WTC11 (cell line): ENCODE data around the gene C12orf43. TPM values are rescaled to one million over a fixed set of nuclear protein-coding genes. Genes with fewer than 3 reads are reported as not detected.

Experiments
- ATAC-seq: fragments of 200-7000 bp; cut with Tn5 transposase; 2 replicates; pipeline ENCODE4 v1.10.0; 2021; ENCODE audit warnings: mild to moderate bottlenecking, moderate library complexity
- Bru-seq: library from RNA; stranded (reverse); fragments of 400-500 nt; gene quantifications from one replicate; lab custom pipeline; 2021; lab: Mats Ljungman, UMichigan
- CTCF ChIA-PET: fragments of 300-600 bp; sonication (Branson Sonifier 250); formaldehyde crosslinking; loops from one replicate; lab custom pipeline; 2021; ENCODE audit warnings: antibody characterized with exemption; lab: Charles Lee
- POLR2A ChIA-PET: fragments of 350-600 bp; sonication (Branson Sonifier 250); formaldehyde crosslinking; loops from one replicate; lab custom pipeline; 2021; ENCODE audit warnings: antibody characterized with exemption; lab: Charles Lee
- DNase-seq: peaks from one replicate; pipeline ENCODE4 v3.0.0; 2021; ENCODE audit warnings: low spot score
- H3K27ac Mint-ChIP-seq: 2 replicates; pipeline ENCODE4 v1.8.0; 2021; ENCODE audit warnings: mixed read lengths
- H3K27me3 Mint-ChIP-seq: 2 replicates; pipeline ENCODE4 v1.8.0; 2021; ENCODE audit warnings: low read depth, mild to moderate bottlenecking, moderate library complexity, mixed read lengths
- H3K36me3 Mint-ChIP-seq: 2 replicates; pipeline ENCODE4 v1.8.0; 2021; ENCODE audit warnings: mixed read lengths
- H3K4me1 Mint-ChIP-seq: 2 replicates; pipeline ENCODE4 v1.8.0; 2022; ENCODE audit warnings: mixed read lengths
- H3K4me3 Mint-ChIP-seq: 2 replicates; pipeline ENCODE4 v1.8.0; 2021; ENCODE audit warnings: mild to moderate bottlenecking, moderate library complexity, mixed read lengths
- H3K9me3 Mint-ChIP-seq: 2 replicates; pipeline ENCODE4 v1.8.0; 2021; ENCODE audit warnings: mixed read lengths
- CREM ChIP-seq: sonication (generic); formaldehyde crosslinking; IDR thresholded peaks from 2 replicates; pipeline ENCODE4 v1.8.1; 2022; ENCODE audit warnings: mild to moderate bottlenecking, missing genetic modification reagents, moderate library complexity
- FOXK1 ChIP-seq: sonication (generic); formaldehyde crosslinking; IDR thresholded peaks from 2 replicates; pipeline ENCODE4 v1.8.0; 2022; ENCODE audit warnings: mild to moderate bottlenecking, moderate library complexity, missing genetic modification reagents
- FOXP1 ChIP-seq: sonication (generic); formaldehyde crosslinking; IDR thresholded peaks from 2 replicates; pipeline ENCODE4 v1.8.0; 2022; ENCODE audit warnings: missing genetic modification reagents, mild to moderate bottlenecking, moderate library complexity, borderline replicate concordance
- GABPB1 ChIP-seq: sonication (generic); formaldehyde crosslinking; IDR thresholded peaks from 2 replicates; pipeline ENCODE4 v1.8.1; 2023; ENCODE audit warnings: mild to moderate bottlenecking, missing genetic modification reagents
- MYBL2 ChIP-seq: sonication (generic); formaldehyde crosslinking; IDR thresholded peaks from 2 replicates; pipeline ENCODE4 v1.8.1; 2023; ENCODE audit warnings: mild to moderate bottlenecking, moderate library complexity, missing genetic modification reagents
- NFE2L1 ChIP-seq: sonication (generic); formaldehyde crosslinking; IDR thresholded peaks from 2 replicates; pipeline ENCODE4 v1.8.1; 2023; ENCODE audit warnings: missing genetic modification reagents
- NR1H2 ChIP-seq: sonication (generic); formaldehyde crosslinking; IDR thresholded peaks from 2 replicates; pipeline ENCODE4 v1.9.0; 2021; ENCODE audit warnings: mild to moderate bottlenecking, moderate library complexity, missing genetic modification reagents
- SP1 ChIP-seq: sonication (generic); formaldehyde crosslinking; conservative IDR thresholded peaks from 2 replicates; pipeline ENCODE4 v1.8.1; 2022; ENCODE audit warnings: missing genetic modification reagents
- TEAD1 ChIP-seq: sonication (generic); formaldehyde crosslinking; IDR thresholded peaks from 2 replicates; pipeline ENCODE4 v1.8.0; 2022; ENCODE audit warnings: mild to moderate bottlenecking, missing genetic modification reagents
- ZBTB21 ChIP-seq: sonication (generic); formaldehyde crosslinking; IDR thresholded peaks from 2 replicates; pipeline ENCODE4 v1.8.1; 2023; ENCODE audit warnings: mild to moderate bottlenecking, missing genetic modification reagents, borderline replicate concordance
- ZNF232 ChIP-seq: sonication (generic); formaldehyde crosslinking; IDR thresholded peaks from 2 replicates; pipeline ENCODE4 v1.8.0; 2022; ENCODE audit warnings: mild to moderate bottlenecking, missing genetic modification reagents
- ZNF416 ChIP-seq: fragments of 250-450 bp; sonication (Bioruptor Pico); IDR thresholded peaks from 2 replicates; pipeline ENCODE4 v1.9.0; 2021; ENCODE audit warnings: mild to moderate bottlenecking, inconsistent platforms
- long read RNA-seq, 3 experiments: library from RNA in 1 of 3; library from capped mRNA in 1 of 3; library from polyadenylated mRNA in 1 of 3; unstranded in 2 of 3; stranded (forward) in 1 of 3; transcript quantifications; one replicate each; pipeline ENCODE4 v2.0.0, GENCODE V29; 2021
- total RNA-seq: library from RNA; stranded (reverse); gene quantifications from 3 replicates; pipeline ENCODE4 v1.2.3, GENCODE V29; 2021
- TF ChIP-seq, protein P1 (sequence below): sonication (generic); formaldehyde crosslinking; IDR thresholded peaks from 2 replicates; pipeline ENCODE4 v1.8.1; 2023; ENCODE audit warnings: mild to moderate bottlenecking, missing genetic modification reagents, moderate library complexity
- TF ChIP-seq, protein P2 (sequence below): sonication (generic); formaldehyde crosslinking; IDR thresholded peaks from 2 replicates; pipeline ENCODE4 v1.8.1; 2023; ENCODE audit warnings: mild to moderate bottlenecking, moderate library complexity, missing genetic modification reagents
- TF ChIP-seq, protein P3 (sequence below): sonication (generic); formaldehyde crosslinking; IDR thresholded peaks from 2 replicates; pipeline ENCODE4 v1.8.0; 2023; ENCODE audit warnings: missing genetic modification reagents, mild to moderate bottlenecking, borderline replicate concordance
- TF ChIP-seq, protein P4 (sequence below): sonication (generic); formaldehyde crosslinking; IDR thresholded peaks from 2 replicates; pipeline ENCODE4 v1.8.0; 2022; ENCODE audit warnings: mild to moderate bottlenecking, missing genetic modification reagents
- TF ChIP-seq, protein P5 (sequence below): sonication (generic); formaldehyde crosslinking; IDR thresholded peaks from 2 replicates; pipeline ENCODE4 v1.8.0; 2022; ENCODE audit warnings: mild to moderate bottlenecking, missing genetic modification reagents
- TF ChIP-seq, protein P6 (sequence below): sonication (generic); formaldehyde crosslinking; IDR thresholded peaks from 2 replicates; pipeline ENCODE4 v1.8.1; 2023; ENCODE audit warnings: mild to moderate bottlenecking, missing genetic modification reagents

Gene C12orf43, protein sequence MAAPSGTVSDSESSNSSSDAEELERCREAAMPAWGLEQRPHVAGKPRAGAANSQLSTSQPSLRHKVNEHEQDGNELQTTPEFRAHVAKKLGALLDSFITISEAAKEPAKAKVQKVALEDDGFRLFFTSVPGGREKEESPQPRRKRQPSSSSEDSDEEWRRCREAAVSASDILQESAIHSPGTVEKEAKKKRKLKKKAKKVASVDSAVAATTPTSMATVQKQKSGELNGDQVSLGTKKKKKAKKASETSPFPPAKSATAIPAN
- total RNA-seq = 19.1 to 20.7 TPM (median 19.2 TPM) in 3 replicates
- Bru-seq, nascent RNA = percentile 75 among the genes with signal in this experiment
- long read RNA-seq, experiment 1, full-length matches to known transcripts = 25 of 90 reads
- long read RNA-seq, experiment 1, partial matches to known transcripts = 0 of 90 reads
- long read RNA-seq, experiment 1, other reads (novel, unspliced or antisense) = 65 of 90 reads
- long read RNA-seq, experiment 2, full-length matches to known transcripts = 3 of 17 reads
- long read RNA-seq, experiment 2, partial matches to known transcripts = 0 of 17 reads
- long read RNA-seq, experiment 2, other reads (novel, unspliced or antisense) = 14 of 17 reads
- long read RNA-seq, experiment 3, full-length matches to known transcripts = 4 of 16 reads
- long read RNA-seq, experiment 3, partial matches to known transcripts = 2 of 16 reads
- long read RNA-seq, experiment 3, other reads (novel, unspliced or antisense) = 10 of 16 reads

DNA sequence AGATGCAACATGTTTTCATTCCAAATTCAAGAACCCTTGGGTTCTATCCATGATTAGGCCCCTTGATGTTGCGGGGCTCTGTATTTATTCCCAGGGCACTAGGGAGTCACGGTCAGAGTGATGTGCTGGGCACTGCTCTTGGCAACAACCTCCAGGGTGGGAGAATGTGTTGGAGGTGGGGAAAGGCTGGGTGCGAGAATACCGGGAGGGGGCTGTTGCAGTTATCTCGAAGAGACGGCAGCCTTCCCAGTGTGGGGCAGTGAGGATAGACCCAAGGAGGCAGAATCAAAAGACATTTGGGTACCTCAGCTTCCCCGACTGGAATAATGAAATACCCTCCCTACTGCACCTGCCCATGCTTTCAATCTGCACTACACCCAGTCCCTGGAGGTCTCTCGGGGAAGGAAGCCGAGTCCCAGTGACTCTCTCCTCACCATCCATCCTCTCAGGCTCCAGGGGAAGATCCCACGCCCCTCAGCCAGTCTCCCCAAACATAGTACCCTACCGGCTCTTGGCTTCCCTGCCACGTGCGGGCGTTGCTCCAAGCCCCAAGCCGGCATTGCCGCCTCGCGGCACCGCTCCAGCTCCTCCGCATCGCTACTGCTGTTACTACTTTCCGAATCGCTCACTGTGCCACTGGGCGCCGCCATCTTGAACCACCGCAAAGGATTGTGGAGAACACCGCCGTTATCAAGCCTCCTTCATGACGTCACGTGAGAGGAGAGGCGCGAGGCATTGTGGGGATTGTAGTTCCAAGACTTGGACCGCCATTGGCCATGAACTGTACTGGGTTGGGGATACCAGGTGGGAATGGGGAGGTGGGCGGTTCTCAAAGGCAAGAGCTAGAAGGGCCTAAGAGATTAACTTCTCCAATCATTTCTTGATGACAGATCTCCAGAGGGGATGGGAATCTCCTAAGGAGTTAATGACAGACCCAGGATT, at the start of gene C12orf43:
C12orf43 (minus strand) TSS at position 663 of the 942 bp plus-strand sequence; CDS start at position 650, 13 bp downstream.
- peaks cover 7% of the 10 kb centered on the region for H3K36me3 Mint-ChIP-seq
- H3K9me3 Mint-ChIP-seq = no peaks in the 10 kb centered on the region
- H3K27ac Mint-ChIP-seq = peak within 1 kb of the TSS; percentile 98
- peaks cover 10% of the 10 kb centered on the region for H3K4me1 Mint-ChIP-seq
- H3K27me3 Mint-ChIP-seq = no peaks in the 10 kb centered on the region; the same call in 1 of the 2 replicates
- H3K4me3 Mint-ChIP-seq = peak within 1 kb of the TSS; percentile 100
- peak; percentile 97 for ATAC-seq
- TF ChIP-seq, protein P1, sequence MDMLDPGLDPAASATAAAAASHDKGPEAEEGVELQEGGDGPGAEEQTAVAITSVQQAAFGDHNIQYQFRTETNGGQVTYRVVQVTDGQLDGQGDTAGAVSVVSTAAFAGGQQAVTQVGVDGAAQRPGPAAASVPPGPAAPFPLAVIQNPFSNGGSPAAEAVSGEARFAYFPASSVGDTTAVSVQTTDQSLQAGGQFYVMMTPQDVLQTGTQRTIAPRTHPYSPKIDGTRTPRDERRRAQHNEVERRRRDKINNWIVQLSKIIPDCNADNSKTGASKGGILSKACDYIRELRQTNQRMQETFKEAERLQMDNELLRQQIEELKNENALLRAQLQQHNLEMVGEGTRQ (CRISPR knock-in tag) = peak; percentile 94
- peak; percentile 43; the same call in 1 of the 2 replicates for TF ChIP-seq GABPB1
- TF ChIP-seq FOXK1 (CRISPR knock-in tag) = peak; percentile 51; the same call in 1 of the 2 replicates
- TF ChIP-seq SP1 = peak; percentile 84
- TF ChIP-seq NR1H2 (CRISPR knock-in tag) = no peak
- TF ChIP-seq, protein P2, sequence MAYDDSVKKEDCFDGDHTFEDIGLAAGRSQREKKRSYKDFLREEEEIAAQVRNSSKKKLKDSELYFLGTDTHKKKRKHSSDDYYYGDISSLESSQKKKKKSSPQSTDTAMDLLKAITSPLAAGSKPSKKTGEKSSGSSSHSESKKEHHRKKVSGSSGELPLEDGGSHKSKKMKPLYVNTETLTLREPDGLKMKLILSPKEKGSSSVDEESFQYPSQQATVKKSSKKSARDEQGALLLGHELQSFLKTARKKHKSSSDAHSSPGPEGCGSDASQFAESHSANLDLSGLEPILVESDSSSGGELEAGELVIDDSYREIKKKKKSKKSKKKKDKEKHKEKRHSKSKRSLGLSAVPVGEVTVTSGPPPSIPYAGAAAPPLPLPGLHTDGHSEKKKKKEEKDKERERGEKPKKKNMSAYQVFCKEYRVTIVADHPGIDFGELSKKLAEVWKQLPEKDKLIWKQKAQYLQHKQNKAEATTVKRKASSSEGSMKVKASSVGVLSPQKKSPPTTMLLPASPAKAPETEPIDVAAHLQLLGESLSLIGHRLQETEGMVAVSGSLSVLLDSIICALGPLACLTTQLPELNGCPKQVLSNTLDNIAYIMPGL (CRISPR knock-in tag) = no peak; the same call in 1 of the 2 replicates
- 0 out of 2 replicates have a peak, but pooled peaks have one; percentile 66 for TF ChIP-seq FOXP1 (CRISPR knock-in tag)
- peak; percentile 90; the same call in 1 of the 2 replicates for TF ChIP-seq CREM (CRISPR knock-in tag)
- TF ChIP-seq, protein P3, sequence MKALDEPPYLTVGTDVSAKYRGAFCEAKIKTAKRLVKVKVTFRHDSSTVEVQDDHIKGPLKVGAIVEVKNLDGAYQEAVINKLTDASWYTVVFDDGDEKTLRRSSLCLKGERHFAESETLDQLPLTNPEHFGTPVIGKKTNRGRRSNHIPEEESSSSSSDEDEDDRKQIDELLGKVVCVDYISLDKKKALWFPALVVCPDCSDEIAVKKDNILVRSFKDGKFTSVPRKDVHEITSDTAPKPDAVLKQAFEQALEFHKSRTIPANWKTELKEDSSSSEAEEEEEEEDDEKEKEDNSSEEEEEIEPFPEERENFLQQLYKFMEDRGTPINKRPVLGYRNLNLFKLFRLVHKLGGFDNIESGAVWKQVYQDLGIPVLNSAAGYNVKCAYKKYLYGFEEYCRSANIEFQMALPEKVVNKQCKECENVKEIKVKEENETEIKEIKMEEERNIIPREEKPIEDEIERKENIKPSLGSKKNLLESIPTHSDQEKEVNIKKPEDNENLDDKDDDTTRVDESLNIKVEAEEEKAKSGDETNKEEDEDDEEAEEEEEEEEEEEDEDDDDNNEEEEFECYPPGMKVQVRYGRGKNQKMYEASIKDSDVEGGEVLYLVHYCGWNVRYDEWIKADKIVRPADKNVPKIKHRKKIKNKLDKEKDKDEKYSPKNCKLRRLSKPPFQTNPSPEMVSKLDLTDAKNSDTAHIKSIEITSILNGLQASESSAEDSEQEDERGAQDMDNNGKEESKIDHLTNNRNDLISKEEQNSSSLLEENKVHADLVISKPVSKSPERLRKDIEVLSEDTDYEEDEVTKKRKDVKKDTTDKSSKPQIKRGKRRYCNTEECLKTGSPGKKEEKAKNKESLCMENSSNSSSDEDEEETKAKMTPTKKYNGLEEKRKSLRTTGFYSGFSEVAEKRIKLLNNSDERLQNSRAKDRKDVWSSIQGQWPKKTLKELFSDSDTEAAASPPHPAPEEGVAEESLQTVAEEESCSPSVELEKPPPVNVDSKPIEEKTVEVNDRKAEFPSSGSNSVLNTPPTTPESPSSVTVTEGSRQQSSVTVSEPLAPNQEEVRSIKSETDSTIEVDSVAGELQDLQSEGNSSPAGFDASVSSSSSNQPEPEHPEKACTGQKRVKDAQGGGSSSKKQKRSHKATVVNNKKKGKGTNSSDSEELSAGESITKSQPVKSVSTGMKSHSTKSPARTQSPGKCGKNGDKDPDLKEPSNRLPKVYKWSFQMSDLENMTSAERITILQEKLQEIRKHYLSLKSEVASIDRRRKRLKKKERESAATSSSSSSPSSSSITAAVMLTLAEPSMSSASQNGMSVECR (CRISPR knock-in tag) = no peak
- no peak for TF ChIP-seq ZNF416 (CRISPR knock-in tag)
- peak; percentile 78; the same call in 1 of the 2 replicates for TF ChIP-seq ZBTB21 (CRISPR knock-in tag)
- TF ChIP-seq NFE2L1 (CRISPR knock-in tag) = 0 out of 2 replicates have a peak, but pooled peaks have one; percentile 22
- TF ChIP-seq MYBL2 (CRISPR knock-in tag) = 0 out of 2 replicates have a peak, but pooled peaks have one; percentile 27
- peak; percentile 39; the same call in 1 of the 2 replicates for TF ChIP-seq TEAD1 (CRISPR knock-in tag)
- TF ChIP-seq ZNF232 (CRISPR knock-in tag) = peak; percentile 54; the same call in 1 of the 2 replicates
- TF ChIP-seq, protein P4, sequence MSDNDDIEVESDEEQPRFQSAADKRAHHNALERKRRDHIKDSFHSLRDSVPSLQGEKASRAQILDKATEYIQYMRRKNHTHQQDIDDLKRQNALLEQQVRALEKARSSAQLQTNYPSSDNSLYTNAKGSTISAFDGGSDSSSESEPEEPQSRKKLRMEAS = peak; percentile 82
- TF ChIP-seq, protein P5, sequence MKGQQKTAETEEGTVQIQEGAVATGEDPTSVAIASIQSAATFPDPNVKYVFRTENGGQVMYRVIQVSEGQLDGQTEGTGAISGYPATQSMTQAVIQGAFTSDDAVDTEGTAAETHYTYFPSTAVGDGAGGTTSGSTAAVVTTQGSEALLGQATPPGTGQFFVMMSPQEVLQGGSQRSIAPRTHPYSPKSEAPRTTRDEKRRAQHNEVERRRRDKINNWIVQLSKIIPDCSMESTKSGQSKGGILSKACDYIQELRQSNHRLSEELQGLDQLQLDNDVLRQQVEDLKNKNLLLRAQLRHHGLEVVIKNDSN (CRISPR knock-in tag) = peak; percentile 93
- TF ChIP-seq, protein P6, sequence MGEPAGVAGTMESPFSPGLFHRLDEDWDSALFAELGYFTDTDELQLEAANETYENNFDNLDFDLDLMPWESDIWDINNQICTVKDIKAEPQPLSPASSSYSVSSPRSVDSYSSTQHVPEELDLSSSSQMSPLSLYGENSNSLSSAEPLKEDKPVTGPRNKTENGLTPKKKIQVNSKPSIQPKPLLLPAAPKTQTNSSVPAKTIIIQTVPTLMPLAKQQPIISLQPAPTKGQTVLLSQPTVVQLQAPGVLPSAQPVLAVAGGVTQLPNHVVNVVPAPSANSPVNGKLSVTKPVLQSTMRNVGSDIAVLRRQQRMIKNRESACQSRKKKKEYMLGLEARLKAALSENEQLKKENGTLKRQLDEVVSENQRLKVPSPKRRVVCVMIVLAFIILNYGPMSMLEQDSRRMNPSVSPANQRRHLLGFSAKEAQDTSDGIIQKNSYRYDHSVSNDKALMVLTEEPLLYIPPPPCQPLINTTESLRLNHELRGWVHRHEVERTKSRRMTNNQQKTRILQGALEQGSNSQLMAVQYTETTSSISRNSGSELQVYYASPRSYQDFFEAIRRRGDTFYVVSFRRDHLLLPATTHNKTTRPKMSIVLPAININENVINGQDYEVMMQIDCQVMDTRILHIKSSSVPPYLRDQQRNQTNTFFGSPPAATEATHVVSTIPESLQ = no peak
- ChIA-PET POLR2A (interaction anchor here (0.6 kb wide), 1 partner anchor 1127 kb away, joined by 5 read pairs; no protein-coding TSS in a partner anchor), CTCF (interaction anchor here (0.6 to 3.1 kb wide), 5 partner anchors 10 to 537 kb away, joined by 3 to 17 read pairs (median 4); no protein-coding TSS in a partner anchor)
- peak; percentile 95 for DNase-seq
